ENCODE data around the gene MATN1. TPM values are rescaled to one million over a fixed set of nuclear protein-coding genes. Genes with fewer than 3 reads are reported as not detected.
"Not testable (repeated sequence)": the region's sequence is repeated elsewhere in the genome, so short reads cannot be mapped to it uniquely, and the experiment has no call there.

Gene MATN1
- total RNA-seq, 1 donor from 2014 or later, result 0.31 TPM

DNA sequence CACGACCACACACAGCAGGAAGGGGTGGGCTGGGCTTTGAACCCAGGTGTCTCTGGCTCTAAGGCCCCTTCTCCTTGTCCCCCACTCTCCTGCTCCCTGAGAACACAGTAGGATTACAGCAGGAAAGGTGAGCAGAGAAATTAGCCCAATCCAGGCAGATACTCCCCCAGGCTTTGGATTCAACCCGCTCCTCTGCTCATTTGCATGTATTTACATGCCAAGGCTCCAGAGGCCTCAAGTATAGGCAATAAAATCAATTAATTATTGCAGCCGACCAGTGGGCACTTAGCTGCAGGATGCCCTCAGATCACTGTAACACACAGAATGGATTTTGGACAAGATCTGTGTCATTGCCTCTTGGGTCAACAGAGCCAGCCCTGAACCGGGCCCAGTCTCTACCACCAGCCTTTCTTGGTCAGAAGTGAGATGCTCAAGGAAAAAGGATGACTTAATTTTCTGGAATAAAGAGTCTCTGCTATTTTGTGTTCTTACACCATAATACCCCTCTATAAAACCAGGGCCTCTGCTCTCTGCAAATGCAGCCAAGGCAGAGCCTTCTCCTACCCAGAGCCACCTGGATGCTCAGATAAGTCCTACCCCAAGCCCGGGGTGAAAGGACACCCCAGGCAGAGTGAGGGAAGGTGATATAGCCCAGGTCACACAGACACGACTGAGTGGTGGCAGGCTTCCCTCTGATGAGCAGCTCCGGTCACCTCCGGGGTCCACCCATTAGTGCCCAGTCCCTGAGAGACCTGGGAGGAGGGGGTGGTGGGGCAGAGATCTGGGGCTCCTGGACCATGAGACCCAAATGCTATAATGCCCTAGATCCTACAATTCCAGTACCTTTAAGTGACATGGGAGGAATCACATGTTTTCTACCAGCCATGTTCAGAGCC lies 28.9 kb downstream of the MATN1 start:
- no peak for DNase-seq

DNA sequence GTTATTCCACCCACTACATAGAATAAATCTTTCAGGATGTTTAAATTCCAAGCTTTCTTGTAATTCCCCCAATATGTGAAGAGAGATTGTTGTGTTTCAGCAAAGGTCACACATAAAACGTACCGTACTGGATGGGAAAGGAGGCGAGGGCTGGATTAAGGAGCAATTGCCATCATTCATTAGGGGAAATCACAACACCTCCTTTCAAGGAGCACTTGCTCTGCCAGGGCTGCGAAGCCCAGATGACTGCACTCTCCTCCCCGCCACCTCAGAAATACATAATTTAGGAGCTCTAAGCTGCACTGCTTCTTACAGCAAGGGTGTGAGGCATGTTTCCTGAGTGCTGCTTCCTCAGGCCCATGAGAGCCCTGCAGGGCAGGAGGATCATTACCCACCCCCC lies 29.6 kb downstream of the MATN1 start:
- no peak for DNase-seq

DNA sequence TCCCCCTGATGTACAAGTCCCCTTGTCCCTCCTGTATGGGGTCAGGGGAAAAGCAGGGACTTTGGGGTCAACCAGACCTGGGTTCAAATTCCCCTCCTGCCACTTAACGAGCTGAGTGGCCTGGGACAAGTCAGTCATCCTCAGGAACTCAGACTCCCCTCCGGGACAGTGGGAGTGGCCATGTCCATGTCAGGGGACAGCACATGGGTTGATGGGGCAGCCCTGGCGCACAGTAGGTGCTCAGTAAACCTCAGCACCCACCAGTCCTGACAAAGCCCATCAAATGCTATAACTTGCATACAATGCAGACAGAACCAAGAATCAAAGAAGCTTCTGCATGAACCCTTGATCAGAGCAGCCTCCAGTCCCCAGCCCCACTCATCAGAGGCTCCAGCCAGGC lies 30.0 kb downstream of the MATN1 start:
- no peak for DNase-seq

DNA sequence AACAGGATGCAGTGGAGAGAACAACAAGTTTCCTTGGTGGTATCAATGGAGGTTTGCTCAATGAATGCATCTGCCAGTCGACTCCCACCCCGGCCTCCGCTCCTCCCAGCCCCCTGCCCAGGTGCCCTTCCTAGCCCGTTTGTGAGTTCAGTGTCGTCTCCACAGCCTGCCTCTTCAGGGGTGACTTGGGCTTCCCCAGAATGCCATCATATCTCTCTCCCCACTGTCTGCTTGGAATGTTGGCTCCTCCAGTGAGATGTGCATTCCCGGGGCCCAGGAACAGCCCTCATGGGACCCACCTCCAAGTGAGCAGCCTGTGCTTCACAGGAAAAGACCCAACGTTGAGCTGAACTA lies 30.5 kb downstream of the MATN1 start:
- DNase-seq, result no peak

DNA sequence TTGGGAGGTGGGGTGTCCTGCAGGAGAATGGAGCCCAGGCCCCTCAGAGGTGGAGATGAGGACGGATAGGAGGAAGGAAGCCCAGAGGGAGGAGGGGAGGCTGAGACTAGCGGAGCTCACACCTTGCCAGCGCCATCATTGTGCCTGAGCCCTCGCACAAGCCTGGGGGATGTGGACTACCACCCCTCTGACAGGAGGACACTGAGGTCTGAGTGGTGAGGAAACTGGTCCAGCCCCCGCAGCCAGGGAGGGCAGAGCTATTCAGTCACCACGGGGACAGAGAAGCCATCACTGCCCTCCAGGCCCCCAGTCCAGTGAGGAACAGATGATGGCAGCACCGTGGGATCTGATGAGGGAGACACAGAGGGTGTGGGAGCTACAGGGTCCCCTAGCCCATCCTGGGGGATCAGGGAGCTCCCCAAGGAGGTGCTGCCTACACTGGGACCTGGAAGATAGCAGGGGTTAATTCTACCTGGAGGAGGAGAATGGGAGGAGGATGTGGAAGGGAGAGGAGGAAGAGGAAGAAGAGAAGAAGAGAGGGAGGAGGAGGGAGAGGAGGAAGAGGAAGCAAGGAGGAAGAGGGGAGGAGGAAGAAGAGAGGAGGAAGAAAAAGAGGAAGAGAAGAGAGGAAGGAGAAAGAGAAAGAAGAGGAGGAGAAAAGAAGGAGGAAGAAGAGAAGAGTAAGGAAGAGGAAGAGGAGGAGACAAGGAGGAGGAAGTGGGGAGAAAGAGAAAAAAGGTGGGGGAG lies 31.0 kb downstream of the MATN1 start:
- no peak for DNase-seq

DNA sequence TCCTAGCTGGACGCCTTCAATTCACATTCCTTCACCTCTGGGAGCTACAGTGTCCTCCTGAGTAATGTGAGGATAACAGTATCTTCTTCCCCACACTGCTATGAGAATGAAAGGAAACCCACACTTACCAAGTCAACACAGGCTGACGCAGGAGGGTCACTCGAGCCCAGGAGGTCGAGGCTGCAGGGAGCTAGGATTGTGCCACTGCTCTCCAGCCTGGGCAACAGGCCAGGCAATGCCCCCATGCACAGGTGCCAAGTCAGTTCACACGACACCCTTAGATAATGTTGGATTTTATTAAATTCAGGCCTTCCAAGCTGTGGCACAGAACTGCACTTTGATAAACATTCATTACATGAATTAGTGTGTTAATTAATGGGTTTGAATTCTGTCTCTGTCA lies 31.9 kb downstream of the MATN1 start:
- DNase-seq, result no peak

DNA sequence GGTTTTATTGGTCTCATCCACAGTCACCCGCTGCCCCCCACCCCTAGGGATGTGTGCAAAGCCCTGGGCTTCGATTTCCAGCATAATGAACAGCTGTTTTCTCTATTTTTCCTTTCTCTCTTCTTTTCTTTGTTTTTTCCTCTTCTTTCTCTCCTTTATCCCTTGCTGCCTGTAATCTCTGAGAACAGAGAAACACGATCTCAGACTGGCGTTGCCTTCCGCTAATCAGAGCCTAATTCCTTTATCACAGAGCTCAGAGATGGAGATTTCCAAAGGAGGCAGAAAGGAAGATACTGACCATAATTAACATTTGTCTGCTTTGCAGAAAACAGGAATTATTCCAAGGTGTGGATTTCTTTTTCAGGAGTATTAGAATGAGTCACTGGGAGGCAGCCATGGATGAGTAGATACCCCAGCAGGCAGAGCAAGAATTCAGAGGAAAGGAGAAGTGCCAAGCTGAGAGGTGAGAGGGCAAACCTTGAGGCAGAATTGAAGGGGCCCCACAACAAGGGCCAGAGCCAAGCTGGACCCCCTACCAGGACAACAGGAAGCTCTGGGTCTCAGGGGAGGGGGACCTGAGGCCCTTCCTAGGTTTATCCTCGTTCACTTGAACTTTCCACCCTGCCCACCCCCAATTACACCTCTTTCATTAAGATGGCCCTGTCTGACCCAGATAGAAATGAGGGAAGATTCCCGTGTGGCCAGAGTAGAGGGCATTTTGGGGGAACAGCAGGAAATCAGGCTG lies 33.3 kb downstream of the MATN1 start:
- DNase-seq, result no peak

DNA sequence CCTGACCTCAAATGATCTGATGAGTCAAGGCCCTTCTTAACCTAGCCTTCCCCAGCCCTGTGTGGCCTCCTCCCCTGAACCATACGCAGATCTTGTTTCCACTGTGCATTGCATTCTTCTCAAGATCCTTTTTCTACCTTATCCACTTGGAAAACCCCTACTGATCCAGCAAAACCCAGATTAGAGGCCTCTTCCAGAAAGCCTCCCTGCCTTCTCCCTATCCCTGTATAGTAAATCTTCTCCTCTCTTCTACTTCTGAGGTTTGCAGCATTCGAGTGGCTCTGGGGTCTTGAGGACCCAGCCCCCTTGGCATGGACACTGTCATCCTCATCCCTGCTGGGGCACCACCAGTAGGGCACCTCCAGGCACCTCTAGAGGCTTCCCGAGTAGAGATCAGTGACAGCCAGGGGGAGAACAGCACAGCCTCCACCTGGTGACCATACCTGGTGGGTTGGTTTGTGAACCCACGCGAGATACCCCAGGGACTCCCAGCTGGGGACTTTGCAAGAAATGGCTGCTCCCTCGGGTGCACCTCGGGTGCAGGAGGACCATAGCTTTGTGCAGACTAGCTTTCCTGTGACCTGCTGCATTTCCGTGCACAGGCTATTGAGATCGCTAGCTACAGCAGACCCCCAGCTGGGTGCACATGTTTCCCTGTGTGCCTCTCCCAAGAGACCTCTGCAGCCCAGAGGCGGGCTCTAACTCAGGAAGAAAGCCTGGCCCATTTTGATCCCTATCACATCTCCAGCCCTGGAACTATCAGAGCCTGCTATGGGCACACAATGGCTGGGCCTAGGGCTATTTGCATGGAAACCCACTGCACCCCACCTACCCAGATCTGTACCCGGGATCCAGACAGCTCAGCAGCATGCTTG lies 34.2 kb downstream of the MATN1 start:
- no peak for DNase-seq

DNA sequence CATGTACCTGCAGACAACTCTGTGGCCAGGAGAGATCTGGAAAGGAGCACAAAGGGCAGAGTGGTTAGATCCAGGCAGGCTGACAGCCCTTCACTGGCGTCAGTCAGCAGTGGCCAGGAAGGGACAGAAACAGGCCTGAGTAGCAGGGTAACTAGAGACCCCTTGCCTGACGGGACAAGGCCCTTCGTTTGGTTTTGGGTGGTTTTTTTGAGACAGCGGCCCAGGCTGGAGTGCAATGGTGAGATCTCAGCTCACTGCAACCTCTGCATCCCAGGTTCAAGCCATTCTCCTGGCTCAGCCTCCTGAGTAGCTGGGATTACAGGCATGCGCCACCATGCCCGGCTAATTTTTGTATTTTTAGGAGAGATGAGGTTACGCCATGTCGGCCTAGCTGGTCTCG lies 34.9 kb downstream of the MATN1 start:
- not testable (repeated sequence) for DNase-seq

DNA sequence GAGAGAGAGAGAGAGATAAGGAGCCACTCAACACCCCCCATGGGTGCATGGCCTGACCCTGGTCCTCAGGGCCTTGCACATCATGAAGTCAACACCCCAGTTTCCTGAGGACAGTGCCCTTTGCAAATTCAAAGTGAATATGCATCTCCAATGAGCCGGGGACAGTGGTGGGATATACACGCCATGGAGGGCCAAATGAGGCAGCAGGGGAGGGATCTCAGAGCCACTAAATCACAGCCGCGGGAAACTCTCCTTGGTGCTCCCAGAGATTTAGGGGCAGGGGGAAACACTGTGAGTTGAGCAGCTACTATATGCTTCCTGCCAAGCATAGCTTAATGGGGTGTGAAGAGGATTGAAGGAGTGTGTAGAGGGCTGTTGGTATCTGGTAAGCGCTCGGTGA lies 35.5 kb downstream of the MATN1 start:
- DNase-seq, result no peak

DNA sequence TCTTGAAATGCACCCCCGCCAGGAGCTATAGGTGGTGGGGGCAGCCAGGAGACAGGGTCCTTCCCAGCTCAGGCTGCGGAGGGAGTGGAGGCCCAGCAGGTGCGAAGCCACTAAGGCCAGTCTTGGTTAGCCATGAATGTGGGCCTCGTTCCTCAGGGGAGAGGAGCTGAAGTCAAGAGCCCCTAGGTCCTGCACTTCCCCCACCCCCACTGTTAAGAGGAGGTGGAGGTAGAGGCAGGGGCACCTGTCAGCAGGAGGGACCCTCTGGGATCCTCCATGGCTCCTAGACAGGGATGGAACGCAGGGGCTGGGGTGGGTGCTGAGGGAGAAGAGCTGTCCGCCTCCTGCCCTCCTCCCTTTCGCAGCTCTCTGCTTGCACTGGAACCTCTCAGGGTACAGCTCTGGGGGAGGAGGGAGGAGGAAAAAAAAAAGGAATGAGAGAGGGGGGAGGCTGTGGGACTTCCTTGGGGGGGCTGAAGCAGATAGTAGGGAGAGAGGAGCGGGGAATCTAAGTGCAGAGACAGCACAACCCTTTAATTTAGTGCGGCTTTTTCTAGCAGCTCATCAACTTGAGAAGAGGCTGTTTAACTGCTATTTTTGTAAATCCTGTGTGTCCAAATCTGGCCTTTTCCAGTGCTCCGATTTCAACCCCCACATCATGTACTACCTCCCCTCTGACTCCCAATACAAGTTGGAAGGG lies 37.0 kb downstream of the MATN1 start:
- no peak for DNase-seq

DNA sequence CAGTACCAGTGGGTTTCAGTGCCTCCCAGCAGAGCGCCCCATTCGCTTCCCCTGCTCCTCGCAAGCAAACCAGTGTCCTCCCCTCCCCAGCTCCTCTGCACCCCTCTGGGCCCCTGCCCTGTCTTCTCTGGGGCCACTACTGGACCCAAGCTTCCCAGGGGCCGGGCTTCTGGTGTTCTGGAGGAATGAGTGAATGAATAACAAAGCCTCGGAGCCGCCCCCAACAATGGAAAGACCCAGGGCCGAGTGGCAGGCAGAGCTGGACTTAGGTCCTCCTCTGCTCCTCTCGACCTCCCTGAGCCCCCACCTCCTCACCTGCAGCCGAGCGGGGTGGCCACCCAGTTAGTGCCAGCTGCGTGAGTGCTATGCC lies 37.6 kb downstream of the MATN1 start:
- DNase-seq, result no peak

DNA sequence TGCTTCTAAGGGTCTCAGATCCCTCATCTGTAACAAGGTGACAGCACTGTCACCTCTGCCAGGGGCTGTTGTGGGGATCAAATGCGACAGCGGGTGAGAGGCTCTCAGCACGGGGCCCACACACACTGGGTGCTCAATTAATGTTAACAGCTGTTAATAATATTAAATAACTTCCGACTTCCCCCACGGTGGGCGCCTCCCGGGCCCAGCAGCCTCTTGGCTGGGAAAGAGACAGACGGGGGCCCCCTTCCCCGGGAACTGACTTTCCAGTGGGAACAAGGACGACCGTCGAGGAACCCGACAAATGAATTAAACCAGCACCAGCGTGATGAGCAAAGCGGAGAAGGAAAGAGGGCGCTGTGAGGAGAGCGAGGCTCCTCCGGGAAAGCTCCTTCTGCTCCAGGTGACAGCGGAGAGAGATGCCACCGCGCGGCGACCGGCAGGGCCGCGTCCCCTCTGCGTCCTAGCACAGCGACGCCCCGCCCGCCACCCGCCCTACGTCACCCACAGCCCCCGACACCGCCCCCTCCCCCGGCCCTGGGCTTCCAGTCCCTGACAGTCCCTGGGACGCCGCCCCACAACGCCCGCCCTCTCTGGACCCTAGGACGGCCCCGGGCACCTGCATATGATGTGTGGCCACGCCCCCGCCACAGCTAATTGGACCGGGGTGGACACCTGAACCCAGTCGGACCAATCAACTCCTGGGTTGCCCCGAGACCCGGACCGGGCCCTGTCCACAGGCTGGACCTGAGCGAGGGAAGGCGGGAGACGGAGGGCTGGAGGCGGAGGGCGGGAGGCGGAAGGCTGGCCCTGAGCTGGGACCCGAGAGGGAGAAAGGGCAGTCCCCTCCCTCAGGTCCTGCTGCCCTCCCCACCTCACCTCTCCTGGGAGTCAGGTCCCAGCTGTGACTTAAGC lies 38.2 kb downstream of the MATN1 start:
- DNase-seq, result no peak

DNA sequence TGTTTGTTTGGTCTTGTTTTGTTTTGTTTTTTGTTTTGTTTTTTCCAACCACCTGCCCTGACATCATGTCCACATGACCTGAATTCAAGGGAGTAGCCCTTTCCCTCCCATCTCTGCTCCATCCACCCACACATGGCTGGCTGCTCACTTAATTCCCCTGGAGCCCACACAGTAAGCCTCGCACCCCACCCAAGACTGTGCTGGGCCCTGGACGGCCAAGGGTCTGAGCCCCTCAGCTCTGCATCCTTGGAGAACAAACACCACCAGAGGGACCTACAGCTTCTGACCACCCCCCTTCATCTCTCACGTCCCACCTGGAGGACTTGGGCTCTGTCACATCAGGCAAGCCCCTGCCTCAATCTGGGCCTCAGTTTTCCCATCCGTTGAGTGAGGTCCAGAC lies 39.1 kb downstream of the MATN1 start:
- DNase-seq, result no peak

DNA sequence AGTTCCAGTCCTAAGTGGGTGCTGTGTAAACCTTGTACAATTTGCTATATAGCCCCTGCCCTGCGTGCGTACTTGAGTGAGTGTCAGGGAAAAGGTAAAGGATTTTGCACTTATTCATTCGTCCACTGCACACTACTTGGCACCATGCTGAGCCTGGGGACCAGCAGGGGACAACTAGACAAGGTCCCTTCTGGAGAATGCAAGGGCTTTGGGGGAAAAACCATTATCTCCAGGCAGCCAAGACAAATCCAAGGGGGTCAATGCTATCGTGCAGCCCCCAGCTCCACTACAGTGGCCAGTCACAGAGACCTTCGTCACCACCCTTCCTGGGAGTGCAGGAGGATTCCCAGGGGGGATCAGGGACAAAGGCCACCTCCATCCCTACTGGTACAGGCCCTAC lies 39.7 kb downstream of the MATN1 start:
- DNase-seq, result no peak

DNA sequence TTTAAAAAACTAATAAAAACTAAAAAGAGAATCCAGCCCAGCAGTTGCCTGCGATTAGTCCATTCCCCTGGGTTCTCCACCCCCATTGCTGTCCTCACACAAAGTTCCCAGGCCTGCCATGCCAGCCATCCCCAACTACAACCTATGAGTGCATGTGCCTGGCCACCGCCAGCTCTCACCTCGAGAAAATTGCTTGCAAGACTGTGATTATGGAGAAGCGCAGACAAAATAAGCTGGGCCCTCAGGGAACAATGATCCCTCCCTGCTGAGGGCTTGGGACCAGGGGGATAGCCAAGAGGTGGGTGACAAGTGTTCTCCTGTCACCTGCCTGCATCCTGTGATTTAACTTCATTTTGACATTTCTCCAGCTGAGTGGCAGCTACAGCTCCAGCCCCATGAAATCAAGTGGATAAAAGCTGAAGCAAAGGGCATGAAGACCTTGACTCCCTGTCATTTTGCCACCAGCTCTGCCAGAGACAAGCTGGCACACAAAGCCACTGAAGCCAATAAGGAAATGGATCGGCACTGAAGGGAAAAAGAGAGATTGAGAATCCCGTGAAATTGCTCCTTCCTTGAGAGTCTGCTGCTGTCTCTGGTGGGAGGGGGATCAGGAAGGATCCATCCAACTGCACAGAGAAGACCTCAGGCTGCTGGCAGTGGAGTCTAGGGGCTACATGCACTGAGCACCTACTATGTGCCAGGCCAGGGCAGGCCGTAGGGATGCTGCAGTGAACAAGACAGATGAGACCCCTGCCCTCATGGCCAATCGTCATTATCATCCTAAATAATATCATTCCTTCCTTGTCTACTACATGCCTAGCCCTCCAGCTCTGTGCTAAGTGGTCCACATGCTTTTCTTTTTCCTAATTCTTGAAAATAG lies 40.7 kb downstream of the MATN1 start:
- DNase-seq, result no peak

DNA sequence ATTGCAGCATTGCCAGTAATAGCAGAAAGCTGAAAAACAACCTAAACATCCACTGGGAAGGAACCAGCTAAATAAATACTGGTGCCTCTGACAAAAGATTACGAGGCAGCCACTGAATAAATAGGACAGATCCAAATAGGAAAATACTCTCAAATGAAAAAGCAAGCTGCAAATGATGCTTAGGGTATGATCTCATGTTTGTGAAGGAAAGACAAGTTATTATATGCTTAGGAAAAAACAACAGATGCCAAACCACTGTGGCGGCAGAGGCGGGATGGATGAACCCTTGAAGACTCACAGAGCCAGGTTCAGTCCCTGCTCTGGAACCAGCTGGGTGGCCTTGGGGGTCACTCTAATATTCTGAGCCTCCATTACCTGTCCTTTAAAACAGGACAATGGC lies 41.6 kb downstream of the MATN1 start:
- DNase-seq, result no peak

DNA sequence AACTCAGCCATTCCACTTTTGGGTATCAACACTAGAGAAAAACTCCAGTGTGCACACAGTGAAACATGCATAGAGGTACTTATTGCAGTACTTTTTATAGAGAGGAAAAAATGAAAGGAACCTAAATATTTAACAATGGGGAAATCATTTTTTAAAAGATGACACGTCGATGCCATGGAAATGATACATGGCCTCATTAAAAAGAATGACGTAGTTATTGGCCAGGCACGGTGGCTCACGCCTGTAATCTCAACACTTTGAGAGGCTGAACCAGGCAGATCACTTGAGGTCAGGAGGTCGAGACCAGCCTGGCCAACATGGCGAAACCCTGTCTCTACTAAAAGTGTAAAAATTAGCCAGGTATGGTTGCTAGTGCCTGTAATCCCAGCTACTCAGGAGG lies 42.5 kb downstream of the MATN1 start:
- DNase-seq, result no peak

DNA sequence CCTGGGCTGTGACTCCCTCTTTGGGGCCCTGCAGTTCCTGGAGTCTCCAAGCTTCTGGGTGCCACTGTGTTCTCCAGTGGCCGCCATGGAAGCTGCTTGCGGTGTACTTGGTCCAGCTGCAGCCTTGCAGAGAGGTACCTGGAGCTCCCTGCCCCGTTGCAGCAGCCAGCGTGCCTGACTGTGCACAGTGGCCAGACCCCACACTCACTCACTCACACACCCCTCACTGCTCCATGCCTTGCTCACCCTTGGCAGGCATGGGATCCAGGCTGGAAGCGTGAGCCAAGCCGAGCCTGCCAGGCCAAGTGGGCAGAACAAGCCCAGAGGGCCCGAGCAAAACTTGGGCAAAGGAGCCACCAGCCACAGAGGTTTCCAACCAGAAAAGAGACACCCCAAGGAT lies 43.0 kb downstream of the MATN1 start:
- DNase-seq, result no peak

DNA sequence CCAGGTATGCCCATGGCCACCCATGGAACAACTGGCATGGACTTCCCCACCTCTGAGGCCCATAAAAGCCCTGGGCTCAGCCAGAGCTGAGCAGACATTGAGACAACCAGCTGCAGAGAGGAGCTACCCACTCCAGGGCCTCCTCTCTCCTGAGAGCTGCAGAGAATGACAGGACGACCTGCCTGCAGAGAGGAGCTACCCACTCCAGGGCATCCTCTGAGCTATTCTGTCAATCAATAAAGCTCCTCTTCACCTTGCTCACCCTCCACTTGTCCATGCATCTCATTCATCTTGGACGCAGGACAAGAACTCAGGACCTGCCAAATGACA lies 43.4 kb downstream of the MATN1 start:
- DNase-seq, result no peak
